Epithelial cell of proximal tubule (primary cell): ENCODE measurements around the gene AHCYL1. TPM values are rescaled to one million over a fixed set of nuclear protein-coding genes. Genes with fewer than 3 reads are reported as not detected.
A peak's percentile ranks its signal among the peaks of the same experiment; 100 is the strongest.

Source experiments
- DNase-seq: peaks from one replicate; pipeline ENCODE4 v3.0.0-alpha.2; 2011; ENCODE audit warnings: low read depth
- H3K4me3 ChIP-seq: 2 replicates; pipeline ENCODE4 v1.5.1; 2011; ENCODE audit warnings: low read depth, mild to moderate bottlenecking, low read length
- CTCF ChIP-seq: conservative IDR thresholded peaks from 2 replicates; pipeline ENCODE4 v1.5.1; 2012; ENCODE audit warnings: low read depth, mild to moderate bottlenecking, low read length
- total RNA-seq: library from RNA; depleted of rRNA; stranded (reverse); fragments of >200 nt; gene quantifications from 2 replicates; pipeline ENCODE4 v1.2.3, GENCODE V29; 2015

The AHCYL1 gene
- total RNA-seq, 1 donor from 2014 or later: 54.9 TPM

- no peak for TF ChIP-seq CTCF
- DNase-seq: no peak
- no peak overlapping the region for H3K4me3 ChIP-seq
Measured at GRCh38 chr1:110043016-110043415, 58.5 kb downstream of the AHCYL1 start.

GRCh38 chr1:110047463-110047862 is 62.9 kb downstream of the AHCYL1 start:
- peak; percentile 16 for TF ChIP-seq CTCF
- no peak for DNase-seq
- no peak overlapping the region for H3K4me3 ChIP-seq

- no peak for TF ChIP-seq CTCF
- no peak for DNase-seq
Measured at GRCh38 chr1:110048240-110048639, 63.7 kb downstream of the AHCYL1 start.

GRCh38 chr1:110048923-110049601 is 64.5 kb downstream of the AHCYL1 start:
- no peak for TF ChIP-seq CTCF
- H3K4me3 ChIP-seq: no peak overlapping the region
- no peak for DNase-seq

More at GRCh38 chr1:110048240-110048639, 63.7 kb downstream of the AHCYL1 start:
- no peak overlapping the region for H3K4me3 ChIP-seq

GRCh38 chr1:110049801-110050601 is 65.4 kb downstream of the AHCYL1 start:
- H3K4me3 ChIP-seq: no peak overlapping the region
- no peak for TF ChIP-seq CTCF
- DNase-seq: no peak

GRCh38 chr1:110050602-110051261 is 66.2 kb downstream of the AHCYL1 start:
- H3K4me3 ChIP-seq: no peak overlapping the region
- no peak for DNase-seq
- no peak for TF ChIP-seq CTCF
